PC-3 (cell line): ENCODE measurements around the gene GUCY2D.

Experiments
- CTCF ChIP-seq: fragments of 300-600 bp; sonication (generic); conservative IDR thresholded peaks from 2 replicates; pipeline ENCODE4 v1.5.1; 2017; ENCODE audit warnings: antibody characterized with exemption, low read depth, mild to moderate bottlenecking, low read length
- EZH2 ChIP-seq: fragments of 300-600 bp; sonication (generic); IDR thresholded peaks from one replicate; pipeline ENCODE4 v1.6.1; 2017; ENCODE audit warnings: antibody characterized with exemption, mild to moderate bottlenecking, low read length; ENCODE audit not compliant: unreplicated experiment

GRCh38 chr17:8056232-8056975 lies 54.0 kb downstream of the GUCY2D start:
- TF ChIP-seq CTCF = no peak
- no peak for TF ChIP-seq EZH2
